IMR-90 (cell line): ENCODE measurements around the gene KAZN.

Experiments used
- CTCF ChIP-seq: conservative IDR thresholded peaks from 2 replicates; pipeline ENCODE4 v1.5.1; 2012; ENCODE audit warnings: mild to moderate bottlenecking, low read depth, low read length, improper control_type of control experiment
- MAZ ChIP-seq: IDR thresholded peaks from 2 replicates; pipeline ENCODE4 v1.6.1; 2012; ENCODE audit warnings: low read depth, mild to moderate bottlenecking, low read length, improper control_type of control experiment, moderate library complexity, borderline replicate concordance
- POLR2A ChIP-seq: IDR thresholded peaks from 2 replicates; pipeline ENCODE4 v1.6.1; 2012; ENCODE audit warnings: mild to moderate bottlenecking, low read depth, low read length

GRCh38 chr1:14887044-14887566, 288.6 kb downstream of the KAZN start:
- TF ChIP-seq CTCF (no peak), MAZ (no peak), POLR2A (no peak)
